Stimulated activated CD4-positive, alpha-beta T cell treated with anti-CD3 and anti-CD28 coated beads, TNF-alpha, amount 100 ng/mL, for 24 hours (primary cell): ENCODE measurements around the gene B3GAT3.
A peak's percentile ranks its signal among the peaks of the same experiment; 100 is the strongest.
"Not testable (repeated sequence)": the region's sequence is repeated elsewhere in the genome, so short reads cannot be mapped to it uniquely, and the experiment has no call there.

Experiments used
- DNase-seq, 3 experiments: peaks; one replicate each; pipeline ENCODE4 v3.0.0-alpha.2; 2020; ENCODE audit warnings: low read depth in 3 of 3

Gene B3GAT3

DNA sequence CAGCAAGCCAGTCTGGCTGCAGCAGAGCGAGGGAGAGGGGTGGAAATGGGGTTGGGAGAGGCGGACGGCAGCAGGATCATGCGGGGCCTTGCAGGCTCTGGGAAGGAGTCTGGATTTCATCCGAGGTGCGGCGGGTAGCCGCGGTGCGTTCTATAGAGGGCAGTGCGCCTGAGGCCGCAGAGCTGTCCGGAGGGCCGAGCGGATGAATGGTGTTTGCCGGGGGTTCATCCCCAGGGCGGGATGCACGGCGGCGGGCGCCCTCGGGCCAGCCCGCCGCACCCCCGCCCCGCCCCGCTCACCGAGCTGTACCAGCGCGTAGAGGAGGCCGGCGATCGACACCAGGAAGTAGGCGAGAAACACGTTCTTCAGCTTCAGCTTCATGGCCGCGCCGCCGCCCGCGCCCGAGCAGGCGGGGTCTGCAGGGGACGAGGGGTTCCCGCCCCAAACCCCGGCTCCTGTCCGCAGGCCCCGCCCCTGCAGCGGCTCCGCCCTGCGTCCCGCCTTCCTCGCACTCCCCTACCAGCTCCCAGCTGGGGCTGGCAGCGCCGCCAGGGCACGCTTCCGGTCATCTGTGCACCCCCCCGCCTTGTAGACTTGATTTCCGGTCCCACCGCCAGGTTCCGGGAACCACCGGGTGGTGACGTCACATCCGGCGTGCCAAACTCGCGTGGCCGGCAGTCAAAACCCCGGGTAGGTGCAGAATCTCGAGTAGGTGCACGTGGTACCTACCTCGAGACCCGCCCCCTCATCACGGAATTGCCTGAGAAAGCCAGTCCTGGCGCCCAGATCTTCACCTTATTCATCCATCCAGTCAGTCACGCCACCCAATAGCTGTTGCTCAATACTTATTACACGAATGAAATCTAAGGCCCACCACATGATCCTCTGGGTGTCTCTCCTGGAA, at the start of gene B3GAT3:
Gene B3GAT3 (minus strand): TSS at position 420 of the 904 bp plus-strand sequence. CDS start 39 bp downstream, at position 381.
- peak; percentile 92 to 97 (median 94) for DNase-seq

DNA sequence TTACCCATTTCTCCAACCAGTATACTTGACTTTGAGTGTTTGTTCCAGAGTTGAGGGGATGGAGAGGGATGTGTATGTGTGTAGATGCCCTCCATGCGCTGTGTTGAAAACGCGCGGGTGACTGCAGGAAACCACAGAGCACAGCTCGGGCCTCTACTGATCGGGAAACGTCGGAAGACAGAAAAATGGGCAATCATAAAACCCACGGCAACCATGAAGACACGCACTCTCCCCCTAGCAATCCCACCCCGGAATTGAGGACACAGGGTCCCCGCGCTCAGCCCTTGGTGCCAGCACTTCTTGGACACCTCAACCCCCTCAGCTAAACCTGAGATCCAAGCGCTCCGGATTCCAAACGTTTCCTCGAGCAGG, 49.4 kb upstream of the B3GAT3 start:
- DNase-seq: no peak

DNA sequence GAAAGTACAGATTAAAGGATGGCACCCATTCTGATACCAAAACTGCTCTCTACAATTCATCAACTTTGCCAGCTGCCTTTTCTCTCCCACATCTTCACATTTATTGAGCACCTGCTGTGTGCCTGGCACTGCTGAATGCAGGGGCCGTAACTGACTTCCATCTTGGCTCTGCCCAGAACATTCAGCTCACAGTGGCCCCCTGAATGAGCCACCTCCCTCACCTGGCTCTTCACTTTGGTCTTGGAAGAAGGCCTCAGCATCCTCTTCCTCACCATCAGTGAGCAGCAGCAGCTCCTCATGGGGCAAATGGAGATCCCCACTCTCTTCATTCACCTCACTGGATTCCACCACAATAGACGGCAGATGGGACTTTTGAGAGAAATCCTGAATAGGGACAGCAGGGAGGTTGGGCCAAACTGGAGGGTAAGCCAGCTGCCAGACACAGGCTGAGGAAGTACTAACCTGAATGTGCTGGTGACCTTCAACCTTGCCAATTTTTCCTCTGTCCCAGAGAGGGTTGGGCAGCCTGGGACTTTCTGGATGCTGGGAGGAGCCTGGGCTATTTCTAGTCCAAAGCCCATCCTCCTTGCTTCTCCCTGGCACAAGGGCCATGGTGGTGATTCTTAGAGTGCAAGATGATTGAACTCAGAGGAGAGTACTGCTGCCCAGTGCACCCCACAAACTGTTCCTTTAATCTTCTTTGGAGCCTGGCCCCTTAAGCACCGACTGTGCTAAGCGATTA, 47.8 kb upstream of the B3GAT3 start:
- DNase-seq: no peak

DNA sequence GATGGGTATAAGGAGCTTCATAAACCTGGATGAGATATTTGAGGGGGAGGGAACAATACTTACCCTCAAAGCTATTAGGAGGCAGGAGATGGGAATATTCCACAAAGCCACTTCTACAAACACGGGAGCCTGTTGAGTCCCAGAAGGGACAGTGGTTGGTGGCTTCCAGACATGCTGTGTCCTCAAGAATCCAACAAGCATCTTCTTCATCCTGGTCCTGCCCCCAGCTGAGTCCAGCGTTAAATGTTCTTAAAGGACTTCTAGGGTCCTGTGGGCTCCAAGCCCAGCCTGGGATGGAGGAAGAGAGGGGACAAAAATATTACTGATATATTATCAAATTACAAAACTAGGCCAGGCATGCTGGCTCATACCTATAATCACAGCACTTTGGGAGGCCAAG, 45.7 kb upstream of the B3GAT3 start:
- no peak for DNase-seq

DNA sequence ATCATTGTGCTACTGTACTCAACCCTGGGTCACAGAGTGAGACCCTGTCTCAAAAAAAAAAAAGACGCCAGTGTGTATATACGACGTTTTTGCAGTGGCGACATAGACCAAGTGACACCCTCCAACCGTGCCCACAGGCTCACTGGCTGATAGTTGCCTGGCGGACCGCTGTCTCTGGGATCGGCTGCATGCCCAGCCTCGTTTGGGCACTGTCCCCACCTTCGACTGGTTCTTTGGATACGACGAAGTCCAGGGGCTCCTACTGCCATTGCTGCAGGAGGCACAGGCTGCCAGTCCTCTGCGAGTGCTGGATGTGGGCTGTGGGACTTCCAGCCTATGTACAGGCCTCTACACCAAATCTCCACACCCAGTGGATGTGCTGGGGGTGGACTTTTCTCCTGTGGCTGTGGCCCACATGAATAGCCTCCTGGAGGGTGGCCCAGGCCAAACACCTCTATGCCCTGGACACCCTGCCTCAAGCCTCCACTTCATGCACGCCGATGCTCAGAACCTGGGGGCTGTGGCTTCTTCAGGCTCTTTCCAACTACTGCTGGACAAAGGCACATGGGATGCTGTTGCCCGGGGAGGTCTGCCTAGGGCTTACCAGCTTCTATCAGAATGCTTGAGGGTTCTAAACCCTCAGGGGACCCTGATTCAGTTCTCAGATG, 44.6 kb upstream of the B3GAT3 start:
- no peak for DNase-seq

DNA sequence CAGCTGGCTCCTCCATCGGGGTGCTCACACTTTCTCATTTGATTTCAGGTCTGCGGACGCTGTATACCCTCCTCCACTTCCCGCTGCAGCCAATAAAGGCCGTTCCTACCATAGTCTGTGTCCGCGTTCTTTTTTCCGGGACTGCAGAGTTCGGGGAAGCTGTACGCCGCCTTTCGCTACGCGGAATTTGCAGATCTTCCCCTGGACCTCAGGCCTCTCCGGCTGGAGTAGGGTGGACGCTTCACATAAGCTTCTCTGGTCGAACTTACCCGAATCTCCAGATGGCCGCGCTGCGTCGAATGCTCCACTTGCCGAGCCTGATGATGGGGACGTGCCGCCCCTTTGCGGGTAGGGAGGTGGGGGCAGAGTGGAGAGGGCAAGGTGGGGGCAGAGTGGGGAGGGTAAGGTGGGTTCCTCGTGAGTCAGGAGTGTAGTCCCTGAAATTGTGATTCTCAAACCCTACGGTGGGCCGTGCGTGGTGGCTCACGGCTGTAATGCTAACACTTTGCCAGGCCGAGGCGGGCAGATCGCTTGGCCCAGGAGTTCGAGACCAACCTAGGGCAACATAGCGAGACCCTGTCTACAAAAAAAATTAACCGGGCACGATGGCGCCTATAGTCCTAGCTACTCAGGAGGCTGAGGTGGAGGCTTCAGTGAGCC, 43.9 kb upstream of the B3GAT3 start:
- DNase-seq: peak; percentile 38 to 55 (median 43)

DNA sequence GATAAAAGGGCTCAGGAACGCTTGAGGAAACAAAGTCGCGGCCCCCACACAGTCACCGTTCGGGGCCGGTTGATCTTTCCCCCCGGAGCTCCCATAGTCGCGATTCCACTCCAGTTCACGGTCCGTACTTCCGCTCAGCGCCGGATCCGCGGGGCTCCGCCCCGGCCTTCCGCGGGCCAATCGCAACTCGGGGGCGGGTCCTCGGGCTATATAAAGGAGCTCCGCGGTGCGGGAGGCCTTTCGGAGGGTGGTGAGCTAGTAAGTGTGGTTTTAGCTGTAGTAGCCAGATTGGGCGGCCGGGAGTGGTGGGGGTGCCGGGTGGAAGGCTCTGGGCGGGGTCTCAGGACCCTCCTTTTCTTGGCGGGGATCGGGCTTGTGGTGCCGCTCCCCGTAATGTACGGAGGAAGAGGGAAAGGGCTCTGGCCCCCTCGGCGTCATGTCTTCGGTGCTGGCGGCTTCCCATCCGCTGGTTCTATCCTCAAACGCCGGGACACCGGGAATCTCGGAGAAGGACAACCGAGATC, 43.4 kb upstream of the B3GAT3 start, which contains the start of the genes C11orf98 and CSKMT:
Gene C11orf98 (minus strand): TSS at position 136 of the 524 bp plus-strand sequence. CDS start 41 bp downstream, at position 95.
Gene CSKMT (plus strand): TSS at position 238 of the 524 bp plus-strand sequence. CDS start 568 bp downstream, outside the sequence.
- DNase-seq: peak; percentile 93 to 96 (median 96)

DNA sequence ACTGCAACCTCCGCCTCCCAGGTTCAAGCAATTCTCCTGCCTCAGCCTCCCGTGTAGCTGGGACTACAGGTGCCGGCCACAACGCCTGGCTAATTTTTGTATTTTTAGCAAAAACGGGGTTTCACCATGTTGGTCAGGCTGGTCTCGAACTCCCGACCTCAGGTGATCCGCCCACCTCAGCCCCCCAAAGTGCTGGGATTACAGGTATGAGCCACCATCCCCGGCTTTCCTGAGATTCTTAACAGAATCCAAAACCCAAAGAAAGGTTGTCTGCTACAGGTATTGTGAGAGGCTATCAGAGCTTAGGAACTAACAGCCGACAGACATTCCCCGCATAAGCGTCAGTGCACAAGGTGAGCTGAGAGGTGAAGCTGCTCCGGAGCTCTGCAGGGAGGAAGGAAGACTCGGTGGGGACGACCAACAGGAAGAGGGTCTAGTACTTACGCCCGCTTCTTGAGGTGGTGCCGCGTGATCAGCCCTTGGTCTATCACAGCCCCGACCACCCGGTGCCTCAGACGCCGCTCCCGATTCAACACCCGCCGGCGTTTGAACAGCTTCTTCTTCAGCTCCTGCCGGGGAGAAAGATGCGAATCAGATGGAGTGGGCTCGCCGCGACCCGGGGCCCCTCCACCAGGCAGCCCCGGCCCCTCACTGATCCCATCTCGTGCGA, 42.8 kb upstream of the B3GAT3 start:
- peak in 2 of 3 experiments; percentile 23 to 42 for DNase-seq

DNA sequence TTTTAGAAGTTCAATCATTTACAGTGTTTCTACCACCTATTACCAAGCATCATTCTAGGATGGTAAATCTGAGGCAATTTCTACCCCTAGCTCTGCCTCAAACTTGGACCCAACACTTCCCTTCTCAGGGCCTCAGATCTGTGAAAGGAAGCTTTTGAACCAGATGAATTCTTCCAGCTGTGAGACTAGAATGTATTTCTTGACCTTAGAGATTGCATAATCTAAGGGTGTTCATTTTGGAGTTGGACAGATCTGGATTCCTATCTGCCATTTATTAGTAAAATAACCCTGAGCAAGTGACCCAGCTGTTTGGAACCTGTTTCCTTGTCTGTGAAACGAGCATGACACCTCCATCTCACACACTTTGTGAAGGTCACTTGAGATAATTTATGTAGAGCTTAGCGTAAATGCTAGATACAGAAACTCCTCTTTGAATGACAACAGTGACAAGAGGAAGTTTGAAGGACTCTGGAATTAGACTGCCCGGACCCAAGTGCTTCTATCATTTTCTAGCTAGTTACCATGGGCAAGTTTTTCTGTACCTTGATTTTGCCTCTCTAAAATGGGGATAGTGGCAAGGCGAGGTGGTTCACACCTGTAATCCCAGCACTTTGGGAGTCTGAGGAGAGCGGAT, 35.1 kb upstream of the B3GAT3 start:
- no peak for DNase-seq

DNA sequence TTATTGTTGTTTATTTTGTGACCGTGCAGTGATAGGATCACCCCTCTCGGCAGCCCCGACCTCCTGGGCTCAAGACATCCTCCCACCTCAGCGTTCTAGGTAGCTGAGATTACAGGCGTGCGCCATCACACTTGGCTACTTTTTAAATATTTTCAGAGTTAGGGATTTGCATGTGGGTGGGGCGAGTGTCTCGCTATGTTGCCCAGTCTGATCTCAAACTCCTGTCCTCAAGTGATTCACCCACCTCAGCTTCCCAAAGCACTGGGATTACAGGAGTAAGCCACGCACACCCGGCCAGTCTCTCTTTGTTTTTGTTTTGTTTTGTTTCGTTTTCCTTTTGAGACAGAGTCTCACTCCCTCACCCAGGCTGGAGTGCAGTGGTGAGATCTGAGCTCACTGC, 32.5 kb upstream of the B3GAT3 start:
- DNase-seq: no peak

DNA sequence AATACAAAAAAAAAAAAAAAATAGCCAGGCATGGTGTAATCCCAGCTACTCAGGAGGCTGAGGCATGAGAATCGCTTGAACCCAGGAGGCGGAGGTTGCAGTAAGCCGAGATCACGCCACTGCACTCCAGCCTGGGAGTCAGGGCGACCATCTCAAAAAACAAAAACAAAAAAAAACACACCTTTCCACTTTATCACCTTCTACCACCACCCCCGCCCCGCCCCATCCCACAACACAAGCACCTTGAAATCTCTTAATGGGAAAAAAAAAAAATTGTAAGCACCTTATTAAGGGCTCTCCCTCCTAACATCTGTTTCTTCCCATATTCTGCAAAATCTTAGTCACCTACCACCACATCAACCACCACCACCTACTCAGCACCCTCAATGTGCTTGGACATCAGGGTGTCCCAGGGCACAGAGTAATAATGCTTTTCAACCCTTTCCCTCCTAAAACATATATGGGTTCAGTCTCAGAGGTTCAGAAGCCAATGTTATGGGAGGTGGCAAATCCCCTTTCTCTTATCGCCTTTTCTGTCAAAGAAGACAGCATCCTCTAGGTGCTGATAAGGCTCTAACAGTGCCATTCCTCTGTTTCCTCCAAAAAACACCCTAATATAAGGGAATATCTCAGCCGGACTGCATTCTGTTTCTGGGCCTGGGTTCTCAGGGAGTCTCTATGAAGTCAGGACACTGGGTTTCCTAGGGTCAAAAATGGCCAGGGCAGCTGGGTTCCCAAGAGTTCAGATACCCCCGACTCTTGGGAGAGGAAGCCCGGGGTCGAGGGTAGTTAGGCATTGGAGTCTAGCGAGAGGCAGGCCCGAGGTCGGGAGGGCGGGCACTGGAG, 30.6 kb upstream of the B3GAT3 start:
- no peak for DNase-seq

DNA sequence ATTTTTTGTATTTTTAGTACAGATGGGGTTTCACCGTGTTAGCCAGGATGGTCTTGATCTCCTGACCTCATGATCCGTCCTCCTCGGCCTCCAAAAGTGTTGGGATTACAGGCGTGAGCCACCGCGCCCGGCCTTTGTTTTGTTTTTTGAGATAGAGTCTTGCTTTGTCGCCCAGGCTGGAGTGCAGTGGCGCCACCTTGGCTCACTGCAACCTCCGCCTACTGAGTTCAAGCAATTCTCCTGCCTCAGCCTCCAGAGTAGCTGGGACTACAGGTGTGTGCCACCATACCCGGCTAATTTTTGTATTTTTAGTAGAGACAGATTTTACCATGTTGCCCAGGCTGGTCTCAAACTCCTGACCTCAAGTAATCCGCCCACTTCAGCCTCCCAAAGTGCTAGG, 28.5 kb upstream of the B3GAT3 start:
- DNase-seq: not testable (repeated sequence)

DNA sequence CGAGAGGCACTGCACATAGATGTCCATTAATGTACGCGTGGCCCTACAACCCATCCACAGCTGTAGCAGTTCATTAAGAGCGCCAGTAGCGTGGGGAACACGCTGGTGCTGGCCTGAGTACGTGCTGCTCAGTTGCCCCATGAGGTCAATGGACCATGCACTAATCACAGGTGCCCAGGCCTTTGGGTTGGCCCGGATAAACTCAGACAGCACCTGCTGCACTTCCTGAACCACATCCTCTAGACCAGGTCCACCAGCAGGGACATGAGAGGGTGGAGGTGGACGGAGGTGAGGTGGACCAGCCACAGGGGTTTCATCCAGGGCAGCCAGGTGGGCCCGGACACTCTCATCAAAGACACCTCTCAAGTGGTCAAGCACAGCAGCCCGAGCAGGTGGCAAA, 27.7 kb upstream of the B3GAT3 start:
- no peak for DNase-seq

DNA sequence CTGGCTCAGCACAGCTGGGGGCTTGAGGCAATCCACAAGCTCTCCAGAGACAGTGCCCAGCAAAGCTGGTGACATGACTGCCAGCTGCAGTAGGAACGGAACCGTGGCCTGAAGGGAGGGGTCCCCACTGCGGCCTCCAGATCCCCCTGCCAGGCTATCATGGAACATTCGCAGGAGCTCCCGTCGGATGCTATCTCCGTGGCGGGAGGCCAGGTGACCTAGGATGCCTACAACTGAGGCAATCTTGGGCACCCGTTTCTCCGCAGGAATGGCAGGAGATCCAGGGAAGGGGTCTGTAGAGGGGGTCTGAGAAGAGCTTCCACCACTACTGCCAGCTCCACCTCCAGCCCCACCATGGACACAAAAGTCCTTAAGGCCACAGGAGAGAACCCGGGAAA, 27.2 kb upstream of the B3GAT3 start:
- DNase-seq: no peak

DNA sequence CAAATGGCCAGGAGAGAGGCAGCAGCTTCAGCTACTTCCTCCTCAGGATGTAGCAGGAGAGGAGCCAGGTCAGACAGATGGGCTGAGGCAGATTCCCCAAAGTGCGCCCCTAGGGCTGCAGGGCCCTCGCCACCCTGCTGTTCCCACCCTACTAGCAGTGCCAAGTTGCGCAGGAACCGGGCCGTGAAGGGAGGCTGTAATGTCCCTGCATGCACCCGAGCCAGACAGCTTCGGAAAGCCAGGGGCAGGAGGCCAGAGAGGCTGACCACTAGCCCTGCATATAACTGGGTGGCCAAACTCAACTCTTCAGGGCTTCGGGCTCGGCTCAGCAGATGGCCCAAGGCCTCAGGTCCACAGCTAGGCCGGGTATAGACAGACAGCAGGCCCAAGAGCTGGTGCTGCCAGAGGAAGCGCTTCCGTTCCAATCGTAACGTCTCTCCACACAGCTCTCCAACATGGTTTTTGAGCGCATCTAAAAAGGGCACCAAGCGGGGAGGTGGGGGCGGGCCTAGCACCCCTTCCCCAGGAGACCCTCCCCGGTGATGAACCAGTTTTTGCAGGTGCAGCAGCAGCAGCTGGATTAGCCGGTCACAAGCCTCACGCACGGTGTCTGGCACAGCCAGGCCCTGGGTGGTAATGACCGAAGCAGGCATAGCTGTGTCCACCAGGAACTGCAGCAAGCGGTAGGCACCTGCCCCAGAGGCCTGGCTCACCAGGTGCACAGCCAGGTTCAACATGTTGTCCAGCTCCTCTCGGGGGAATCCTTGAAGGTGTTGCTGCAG, 26.6 kb upstream of the B3GAT3 start:
- no peak for DNase-seq

DNA sequence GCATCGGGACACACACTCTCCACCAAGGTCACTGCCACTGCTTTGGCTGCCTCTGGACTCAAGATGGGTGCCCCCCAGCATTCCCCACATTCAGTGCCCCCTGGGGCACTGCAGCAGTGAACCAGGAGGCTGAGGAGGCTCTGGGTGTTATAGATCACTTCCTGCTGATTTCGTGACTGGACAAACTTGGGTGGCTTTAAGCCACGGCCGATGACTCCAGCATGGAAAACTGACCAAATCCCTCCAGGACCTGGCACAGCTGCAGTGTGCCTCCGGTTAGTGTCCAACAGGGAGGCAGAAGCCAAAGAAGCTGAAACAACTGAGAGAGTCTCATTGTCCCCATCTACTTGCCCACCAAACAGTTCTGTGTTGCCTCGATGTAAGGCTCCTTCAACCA, 25.8 kb upstream of the B3GAT3 start:
- no peak for DNase-seq

DNA sequence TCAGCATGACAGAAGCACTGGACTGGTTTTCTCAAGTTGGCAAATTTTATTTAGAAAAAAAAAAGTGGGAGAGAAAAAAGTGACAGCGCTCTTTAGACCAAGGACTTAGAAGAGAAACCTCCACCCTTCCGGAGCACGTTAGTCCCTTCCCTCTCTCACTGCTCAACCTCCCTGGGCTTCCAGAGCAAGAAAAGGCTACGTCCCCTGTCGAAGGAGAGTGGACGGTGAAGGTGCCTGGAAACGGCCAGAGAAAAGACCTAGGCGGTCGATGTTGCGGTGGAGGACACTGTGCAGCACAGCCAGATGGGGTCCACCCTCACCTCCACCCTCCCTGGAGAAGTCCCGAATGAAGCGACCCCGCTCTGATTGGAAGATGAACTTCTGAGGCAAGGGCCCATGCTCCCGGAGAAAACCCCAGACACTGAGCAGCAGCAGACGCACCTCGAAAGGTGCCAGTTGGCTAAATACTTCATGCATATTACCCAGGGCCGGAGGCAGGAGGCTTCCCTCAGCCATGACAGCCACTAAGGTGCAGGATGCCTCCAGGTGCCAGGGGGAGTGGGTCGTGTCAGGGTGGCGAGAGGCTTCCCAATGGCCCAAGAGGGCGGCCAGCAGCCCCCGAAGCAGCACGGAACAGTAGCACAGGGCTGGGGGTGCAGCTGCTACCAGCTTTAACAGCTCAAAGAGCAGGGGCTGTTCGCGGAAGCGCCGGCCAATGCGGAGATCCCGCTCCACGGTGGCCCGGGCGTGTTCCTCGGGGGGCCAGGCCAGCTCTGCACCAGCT, 25.2 kb upstream of the B3GAT3 start:
- DNase-seq: no peak
